Karpas-422 (cell line): ENCODE data around the gene RASSF8. TPM values are rescaled to one million over a fixed set of nuclear protein-coding genes. Genes with fewer than 3 reads are reported as not detected.

ENCODE experiments used
- DNase-seq: peaks from one replicate; pipeline ENCODE4 v3.0.0-alpha.2; 2015
- H2AFZ ChIP-seq: fragments of 200-600 bp; sonication (generic); 2 replicates; pipeline ENCODE4 v1.6.1; 2014; ENCODE audit warnings: antibody characterized with exemption, low read length, mixed read lengths
- H3K27ac ChIP-seq: fragments of 200-600 bp; sonication (generic); 2 replicates; pipeline ENCODE4 v1.5.1; 2014; ENCODE audit warnings: mild to moderate bottlenecking, low read length, moderate library complexity
- H3K27me3 ChIP-seq: fragments of 200-600 bp; sonication (generic); 2 replicates; pipeline ENCODE4 v1.6.1; 2014; ENCODE audit warnings: low read length, mixed read lengths
- H3K36me3 ChIP-seq: fragments of 200-600 bp; sonication (generic); 2 replicates; pipeline ENCODE4 v1.6.1; 2014; ENCODE audit warnings: low read length, mixed read lengths; ENCODE audit not compliant: insufficient read depth
- H3K4me1 ChIP-seq: fragments of 200-600 bp; sonication (generic); 2 replicates; pipeline ENCODE4 v1.6.1; 2014; ENCODE audit warnings: mild to moderate bottlenecking, low read length, mixed read lengths
- H3K4me2 ChIP-seq: fragments of 200-600 bp; sonication (generic); 2 replicates; pipeline ENCODE4 v1.6.1; 2014; ENCODE audit warnings: low read length, low read depth, mild to moderate bottlenecking; ENCODE audit not compliant: poor library complexity, severe bottlenecking
- H3K4me3 ChIP-seq: fragments of 200-600 bp; sonication (generic); 2 replicates; pipeline ENCODE4 v1.5.1; 2014; ENCODE audit warnings: mild to moderate bottlenecking, antibody characterized with exemption, low read length, mixed read lengths
- H3K79me2 ChIP-seq: fragments of 200-600 bp; sonication (generic); 2 replicates; pipeline ENCODE4 v1.6.1; 2014; ENCODE audit warnings: mild to moderate bottlenecking, low read length, mixed read lengths
- H3K9ac ChIP-seq: fragments of 200-600 bp; sonication (generic); 2 replicates; pipeline ENCODE4 v1.6.0; 2014; ENCODE audit warnings: low read length
- H3K9me2 ChIP-seq: fragments of 200-600 bp; sonication (generic), shearing (Covaris generic); replicated peaks from 2 replicates; pipeline ENCODE4 v1.6.0; 2014; ENCODE audit warnings: mild to moderate bottlenecking, low read length, moderate library complexity; ENCODE audit not compliant: insufficient read depth
- H3K9me3 ChIP-seq: fragments of 300-700, 200-600 bp; sonication (generic); 2 replicates; pipeline ENCODE4 v1.6.1; 2014; ENCODE audit warnings: low read length, mixed read lengths
- H4K20me1 ChIP-seq: fragments of 200-600 bp; sonication (generic); 2 replicates; pipeline ENCODE4 v1.6.1; 2014; ENCODE audit warnings: mild to moderate bottlenecking, antibody characterized with exemption, low read length, low read depth; ENCODE audit not compliant: insufficient read depth
- total RNA-seq: library from RNA; depleted of rRNA; stranded (reverse); fragments of >200 nt; shearing (Covaris generic); gene quantifications from 2 replicates; pipeline ENCODE4 v1.2.3, GENCODE V29; 2014; ENCODE audit warnings: low replicate concordance

The RASSF8 gene
- total RNA-seq, 1 experiment from 2014 or later: 0.45 TPM

DNA sequence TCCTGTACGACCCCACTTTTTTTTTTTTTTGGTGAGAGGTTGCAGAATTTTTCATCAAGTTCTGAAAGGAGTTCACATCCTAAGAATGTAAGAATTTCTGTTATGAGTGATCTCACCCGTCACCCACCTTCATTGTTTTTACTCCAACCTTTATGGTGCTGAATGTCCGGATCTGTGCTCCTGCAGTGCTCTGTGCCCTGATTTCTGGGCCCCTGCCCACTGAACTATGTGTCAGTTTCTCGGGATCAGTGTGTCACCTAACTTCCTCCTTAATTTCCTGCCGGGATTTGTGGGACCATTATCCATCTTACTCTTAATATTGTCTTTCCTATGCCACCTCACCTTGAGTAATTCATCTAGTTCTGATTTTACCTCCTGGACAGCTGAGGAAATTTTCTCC is 11.6 kb downstream of the RASSF8 start:
- Histone ChIP-seq H3K36me3 (no peaks in the 10 kb centered on the region), H2AFZ (no peak overlapping the region), H3K9ac (no peak overlapping the region), H3K79me2 (no peaks in the 10 kb centered on the region), H3K4me2 (no peak overlapping the region), H4K20me1 (no peaks in the 10 kb centered on the region), H3K27me3 (no peaks in the 10 kb centered on the region), H3K4me3 (no peak overlapping the region), H3K9me3 (no peaks in the 10 kb centered on the region), H3K9me2 (no peaks in the 10 kb centered on the region), H3K4me1 (no peaks in the 10 kb centered on the region), H3K27ac (no peak overlapping the region)
- no peak for DNase-seq

DNA sequence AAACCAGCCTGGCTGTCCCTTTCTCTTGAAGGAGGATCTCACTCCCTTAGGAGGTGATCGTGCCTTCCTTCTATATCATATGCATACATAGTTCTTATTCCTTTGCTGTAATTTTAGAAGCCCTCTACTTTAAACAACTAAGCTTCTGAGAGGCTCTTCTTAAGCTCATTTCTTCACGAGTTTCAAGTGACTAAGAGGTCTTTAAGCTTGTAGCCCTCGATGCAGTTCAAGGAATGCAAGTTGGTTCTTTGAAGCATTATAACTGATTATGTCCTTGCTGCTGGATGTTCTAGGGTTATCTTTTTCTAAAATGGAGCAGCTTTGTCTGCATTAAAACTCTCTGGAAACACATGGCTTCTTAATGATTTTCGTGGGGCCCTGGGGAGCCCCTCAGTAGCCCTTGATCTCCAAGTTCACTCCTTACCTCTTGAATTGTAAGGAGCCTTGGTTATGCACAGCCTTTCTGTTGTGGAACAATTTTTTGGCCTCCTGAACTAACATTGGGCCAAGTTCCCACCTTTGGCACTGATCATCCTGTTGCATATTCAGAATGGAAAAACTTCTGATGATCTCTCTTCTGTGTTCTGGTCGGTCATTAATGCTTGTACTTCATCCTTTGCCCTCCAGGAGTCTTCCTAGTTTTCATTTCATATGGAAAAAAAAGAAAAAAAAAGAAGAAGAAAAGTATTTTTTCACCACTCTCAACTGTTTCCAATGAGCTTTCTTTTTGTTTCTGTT is 12.6 kb downstream of the RASSF8 start:
- no peak overlapping the region for H3K4me2 ChIP-seq
- H3K9ac ChIP-seq: no peak overlapping the region
- H2AFZ ChIP-seq: no peak overlapping the region
- no peaks in the 10 kb centered on the region for H4K20me1 ChIP-seq
- H3K27me3 ChIP-seq: no peaks in the 10 kb centered on the region
- H3K79me2 ChIP-seq: no peaks in the 10 kb centered on the region
- no peaks in the 10 kb centered on the region for H3K36me3 ChIP-seq
- H3K4me1 ChIP-seq: no peaks in the 10 kb centered on the region
- DNase-seq: no peak
- no peak overlapping the region for H3K4me3 ChIP-seq
- no peak overlapping the region for H3K27ac ChIP-seq
- H3K9me2 ChIP-seq: no peaks in the 10 kb centered on the region
- H3K9me3 ChIP-seq: no peaks in the 10 kb centered on the region

DNA sequence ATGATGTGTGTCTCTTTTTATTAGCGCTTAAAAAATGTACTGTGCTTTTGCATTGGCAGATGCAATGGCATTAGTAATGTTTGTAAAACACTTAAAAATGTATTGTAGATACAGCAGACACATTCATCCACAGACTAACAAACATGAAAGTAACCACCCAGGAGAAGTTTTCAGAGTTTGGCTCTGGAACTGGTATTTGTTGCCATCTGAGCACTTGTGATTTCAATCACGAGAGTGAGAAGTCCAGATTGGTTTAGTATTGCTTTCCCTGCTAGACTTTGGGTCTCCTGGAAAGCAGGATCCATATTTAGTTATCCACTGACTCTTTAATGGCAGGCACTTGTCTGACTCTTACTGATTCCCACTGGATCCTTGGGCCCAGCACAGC is 13.2 kb downstream of the RASSF8 start:
- H3K79me2 ChIP-seq: no peaks in the 10 kb centered on the region
- H3K9me3 ChIP-seq: no peaks in the 10 kb centered on the region
- H2AFZ ChIP-seq: no peak overlapping the region
- no peaks in the 10 kb centered on the region for H4K20me1 ChIP-seq
- no peaks in the 10 kb centered on the region for H3K4me1 ChIP-seq
- H3K4me3 ChIP-seq: no peak overlapping the region
- H3K36me3 ChIP-seq: no peaks in the 10 kb centered on the region
- H3K27ac ChIP-seq: no peak overlapping the region
- H3K4me2 ChIP-seq: no peak overlapping the region
- H3K9ac ChIP-seq: no peak overlapping the region
- DNase-seq: no peak
- no peaks in the 10 kb centered on the region for H3K27me3 ChIP-seq
- no peaks in the 10 kb centered on the region for H3K9me2 ChIP-seq

DNA sequence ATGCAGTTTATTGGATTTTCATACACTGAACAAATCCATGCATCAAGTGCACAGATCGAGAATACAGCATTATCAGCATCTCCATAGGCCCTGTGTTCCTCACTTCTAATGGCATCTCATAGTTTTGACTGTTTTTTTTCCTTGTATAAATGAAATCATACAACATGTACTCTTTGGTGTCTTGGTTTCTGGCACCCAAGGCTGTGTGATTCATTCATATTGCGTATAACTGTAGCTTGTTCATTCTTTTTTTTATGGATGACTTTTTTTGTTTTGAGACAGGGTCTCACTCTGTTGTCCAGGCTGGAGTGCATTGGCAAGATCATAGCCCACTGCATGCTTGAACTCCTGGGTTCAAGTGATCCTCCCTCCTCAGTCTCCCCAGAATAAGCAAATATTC is 14.3 kb downstream of the RASSF8 start:
- H3K27ac ChIP-seq: no peak overlapping the region
- no peaks in the 10 kb centered on the region for H3K79me2 ChIP-seq
- no peak overlapping the region for H3K9ac ChIP-seq
- H2AFZ ChIP-seq: no peak overlapping the region
- no peaks in the 10 kb centered on the region for H3K9me2 ChIP-seq
- H3K4me2 ChIP-seq: no peak overlapping the region
- H3K36me3 ChIP-seq: no peaks in the 10 kb centered on the region
- H3K4me3 ChIP-seq: no peak overlapping the region
- H3K4me1 ChIP-seq: no peaks in the 10 kb centered on the region
- H3K9me3 ChIP-seq: no peaks in the 10 kb centered on the region
- no peaks in the 10 kb centered on the region for H3K27me3 ChIP-seq
- no peak for DNase-seq
- H4K20me1 ChIP-seq: no peaks in the 10 kb centered on the region

DNA sequence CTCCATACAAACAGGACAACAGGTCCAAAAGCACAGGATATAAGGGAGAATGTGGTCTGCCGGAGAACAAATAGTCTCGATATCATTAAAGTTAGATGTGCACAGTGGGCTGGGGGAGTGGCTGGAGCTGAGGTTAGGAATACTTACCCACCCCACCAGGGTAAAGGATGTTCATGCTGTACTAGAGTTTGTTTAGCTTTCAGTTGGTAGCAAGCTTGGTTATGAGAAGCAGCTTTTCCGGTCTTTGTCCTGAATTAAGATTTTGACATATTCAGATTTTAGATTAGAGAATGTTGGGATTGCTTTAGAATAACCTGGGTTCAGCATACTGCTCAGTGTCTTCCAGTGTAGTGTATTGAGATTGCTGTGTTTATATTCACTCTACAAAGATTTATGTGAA is 16.7 kb downstream of the RASSF8 start:
- H3K27ac ChIP-seq: no peak overlapping the region
- no peak overlapping the region for H3K9ac ChIP-seq
- no peak overlapping the region for H2AFZ ChIP-seq
- H3K36me3 ChIP-seq: no peaks in the 10 kb centered on the region
- no peaks in the 10 kb centered on the region for H4K20me1 ChIP-seq
- H3K9me3 ChIP-seq: no peaks in the 10 kb centered on the region
- H3K4me2 ChIP-seq: no peak overlapping the region
- H3K27me3 ChIP-seq: no peaks in the 10 kb centered on the region
- H3K4me3 ChIP-seq: no peak overlapping the region
- H3K9me2 ChIP-seq: no peaks in the 10 kb centered on the region
- H3K4me1 ChIP-seq: no peaks in the 10 kb centered on the region
- DNase-seq: no peak
- H3K79me2 ChIP-seq: no peaks in the 10 kb centered on the region

DNA sequence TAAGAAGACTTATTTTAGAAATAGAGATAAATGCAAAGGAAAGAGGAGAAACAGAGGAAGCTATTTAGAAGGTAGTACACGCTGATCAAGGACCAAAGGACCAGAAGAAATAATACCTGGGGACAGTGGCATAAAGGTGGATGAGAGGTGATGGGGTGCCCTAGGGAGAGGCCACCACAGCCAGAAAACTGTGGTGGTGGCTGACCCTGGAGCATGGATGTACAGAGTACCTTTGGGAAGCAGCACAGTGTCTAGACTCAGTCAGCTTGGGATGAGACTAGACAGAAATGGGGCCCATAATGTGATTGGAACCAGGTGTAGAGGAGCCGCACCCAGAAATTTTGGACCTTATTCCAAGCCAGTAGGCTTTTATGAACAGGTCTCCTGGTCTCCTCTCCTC is 17.2 kb downstream of the RASSF8 start:
- Histone ChIP-seq H3K36me3 (no peaks in the 10 kb centered on the region), H3K79me2 (no peaks in the 10 kb centered on the region), H4K20me1 (no peaks in the 10 kb centered on the region), H3K9me2 (no peaks in the 10 kb centered on the region), H3K4me3 (no peak overlapping the region), H3K9me3 (no peaks in the 10 kb centered on the region), H2AFZ (no peak overlapping the region), H3K4me1 (no peaks in the 10 kb centered on the region), H3K27ac (no peak overlapping the region), H3K4me2 (no peak overlapping the region), H3K9ac (no peak overlapping the region), H3K27me3 (no peaks in the 10 kb centered on the region)
- DNase-seq: no peak

DNA sequence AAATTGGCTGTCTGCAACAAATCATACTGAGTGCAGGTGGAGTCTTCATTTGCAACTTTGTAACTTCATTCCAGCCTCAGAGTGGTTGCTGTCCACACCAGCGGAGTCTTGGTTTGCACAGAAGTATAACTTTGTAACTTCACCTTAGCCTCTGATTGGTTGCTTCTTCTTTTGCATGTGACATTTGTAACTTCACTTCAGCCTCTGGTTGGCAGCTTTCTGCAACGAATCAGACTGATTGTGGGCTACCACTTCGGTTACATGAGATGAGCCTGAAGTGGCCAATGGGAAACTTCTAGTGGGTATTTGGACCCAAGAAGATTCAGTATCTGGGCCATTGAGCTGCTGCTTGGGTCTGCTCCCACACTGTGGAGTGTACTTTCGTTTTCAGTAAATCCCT is 17.8 kb downstream of the RASSF8 start:
- no peak overlapping the region for H3K9ac ChIP-seq
- no peak for DNase-seq
- H3K79me2 ChIP-seq: no peaks in the 10 kb centered on the region
- no peak overlapping the region for H3K4me2 ChIP-seq
- H2AFZ ChIP-seq: no peak overlapping the region
- H3K27me3 ChIP-seq: no peaks in the 10 kb centered on the region
- H4K20me1 ChIP-seq: no peaks in the 10 kb centered on the region
- H3K9me2 ChIP-seq: no peaks in the 10 kb centered on the region
- no peaks in the 10 kb centered on the region for H3K9me3 ChIP-seq
- no peak overlapping the region for H3K4me3 ChIP-seq
- no peaks in the 10 kb centered on the region for H3K36me3 ChIP-seq
- H3K4me1 ChIP-seq: no peaks in the 10 kb centered on the region
- no peak overlapping the region for H3K27ac ChIP-seq

DNA sequence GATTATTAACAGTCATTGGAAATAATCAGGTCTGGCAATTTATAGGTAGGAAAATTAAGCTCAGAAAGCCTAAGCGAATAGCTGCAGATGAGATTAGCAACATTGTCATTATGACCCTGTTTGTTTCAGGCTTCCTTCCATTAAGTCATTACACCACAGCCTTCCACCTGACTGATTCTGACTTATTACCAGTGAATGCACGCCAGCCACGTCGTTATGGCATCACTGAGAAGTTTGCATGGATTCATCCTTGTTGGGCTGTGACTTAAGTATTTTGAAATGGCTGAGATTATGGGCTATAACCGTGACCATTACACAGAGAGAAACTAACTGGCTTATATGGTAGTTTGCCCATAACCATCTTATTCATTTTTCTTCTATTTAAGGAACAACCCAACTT is 18.6 kb downstream of the RASSF8 start:
- no peaks in the 10 kb centered on the region for H3K79me2 ChIP-seq
- no peak overlapping the region for H3K27ac ChIP-seq

More for the DNA sequence above, 18.6 kb downstream of the RASSF8 start:
- Histone ChIP-seq H3K4me3 (no peak overlapping the region), H3K9ac (no peak overlapping the region), H3K36me3 (no peaks in the 10 kb centered on the region), H3K9me3 (no peaks in the 10 kb centered on the region), H3K9me2 (no peaks in the 10 kb centered on the region), H4K20me1 (no peaks in the 10 kb centered on the region), H3K4me1 (no peaks in the 10 kb centered on the region), H2AFZ (no peak overlapping the region), H3K27me3 (no peaks in the 10 kb centered on the region), H3K4me2 (no peak overlapping the region)
- no peak for DNase-seq
